Fibroblast of skin of back (primary cell): Measurements from ENCODE around the gene ZBP1.

ENCODE experiments used
- DNase-seq: peaks from one replicate; pipeline ENCODE4 v3.0.0-alpha.2; 2013

The ZBP1 gene

GRCh38 chr20:57555457-57556184 is 64.6 kb downstream of the ZBP1 start:
- DNase-seq: no peak
